RWPE1 (cell line): ENCODE measurements around the gene GAL.

ENCODE experiments used
- CTCF ChIA-PET: fragments of 350-600 bp; sonication (Branson Sonifier 250); formaldehyde crosslinking; extraction: SDS; loops from one replicate; lab custom pipeline; 2021; lab: Yijun Ruan, JAX
- POLR2A ChIA-PET: fragments of 400-600 bp; formaldehyde crosslinking; extraction: SDS; loops from one replicate; lab custom pipeline; 2020; ENCODE audit warnings: antibody characterized with exemption; ENCODE audit not compliant: low non-redundant PET; lab: Yijun Ruan, JAX
- DNase-seq: peaks from one replicate; pipeline ENCODE4 v3.0.0; 2012; ENCODE audit warnings: low spot score
- H3K27ac ChIP-seq: fragments of 450-650 bp; 2 replicates; pipeline ENCODE4 v1.5.1; 2017
- TF ChIP-seq, protein P1 (sequence below): fragments of 450-650 bp; conservative IDR thresholded peaks from 2 replicates; pipeline ENCODE4 v1.5.1; 2017; ENCODE audit warnings: low read depth, mild to moderate bottlenecking

The GAL gene

DNA sequence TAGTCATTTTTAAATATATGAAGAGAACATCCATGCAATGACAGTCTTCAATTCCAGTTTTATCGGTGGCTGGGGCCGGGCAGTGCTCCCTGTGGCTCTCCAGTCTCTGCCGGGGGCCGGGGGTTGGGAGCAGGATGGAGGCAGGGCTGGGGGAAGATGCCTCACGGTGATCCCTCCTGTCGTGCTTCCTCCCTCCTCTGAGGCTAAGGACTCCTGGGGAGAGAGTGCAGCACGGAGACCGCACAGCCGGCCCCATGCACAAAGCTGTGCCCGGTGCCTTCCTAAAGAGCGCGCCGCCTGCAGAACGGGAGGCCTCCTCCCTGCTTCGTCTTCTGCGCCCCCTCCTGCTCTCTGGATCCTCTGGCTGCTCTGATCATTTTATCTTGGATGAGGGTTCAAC is 20.5 kb downstream of the GAL start:
- TF ChIP-seq, protein P1, sequence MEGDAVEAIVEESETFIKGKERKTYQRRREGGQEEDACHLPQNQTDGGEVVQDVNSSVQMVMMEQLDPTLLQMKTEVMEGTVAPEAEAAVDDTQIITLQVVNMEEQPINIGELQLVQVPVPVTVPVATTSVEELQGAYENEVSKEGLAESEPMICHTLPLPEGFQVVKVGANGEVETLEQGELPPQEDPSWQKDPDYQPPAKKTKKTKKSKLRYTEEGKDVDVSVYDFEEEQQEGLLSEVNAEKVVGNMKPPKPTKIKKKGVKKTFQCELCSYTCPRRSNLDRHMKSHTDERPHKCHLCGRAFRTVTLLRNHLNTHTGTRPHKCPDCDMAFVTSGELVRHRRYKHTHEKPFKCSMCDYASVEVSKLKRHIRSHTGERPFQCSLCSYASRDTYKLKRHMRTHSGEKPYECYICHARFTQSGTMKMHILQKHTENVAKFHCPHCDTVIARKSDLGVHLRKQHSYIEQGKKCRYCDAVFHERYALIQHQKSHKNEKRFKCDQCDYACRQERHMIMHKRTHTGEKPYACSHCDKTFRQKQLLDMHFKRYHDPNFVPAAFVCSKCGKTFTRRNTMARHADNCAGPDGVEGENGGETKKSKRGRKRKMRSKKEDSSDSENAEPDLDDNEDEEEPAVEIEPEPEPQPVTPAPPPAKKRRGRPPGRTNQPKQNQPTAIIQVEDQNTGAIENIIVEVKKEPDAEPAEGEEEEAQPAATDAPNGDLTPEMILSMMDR: no peak
- no peak overlapping the region for H3K27ac ChIP-seq
- ChIA-PET CTCF (no interaction called here), POLR2A (no interaction called here)
- DNase-seq: no peak

DNA sequence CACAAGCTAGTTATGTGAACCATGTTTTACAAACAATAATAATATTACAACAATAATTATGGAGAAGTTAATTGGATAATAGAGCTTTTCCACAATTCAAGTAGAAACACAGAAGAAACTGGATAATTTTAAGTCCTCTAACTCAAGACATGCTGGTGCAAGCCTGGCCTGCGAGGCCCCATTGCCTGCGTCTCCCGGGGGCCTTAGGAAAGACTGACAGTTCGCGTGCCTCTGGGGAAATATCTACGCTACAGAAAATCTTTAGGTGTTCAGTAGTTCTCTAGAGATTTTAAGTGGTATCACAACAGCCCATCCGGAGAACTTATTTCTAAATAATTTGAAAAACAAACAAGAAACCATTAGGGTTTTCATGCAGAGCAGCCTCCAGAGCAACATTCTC is 23.2 kb downstream of the GAL start:
- ChIA-PET CTCF (interaction anchor here (0.6 kb wide), 2 partner anchors 68 to 1067 kb away, joined by 3 to 4 read pairs; no protein-coding TSS in a partner anchor), POLR2A (no interaction called here)
- no peak for DNase-seq
- TF ChIP-seq, protein P1: no peak
- H3K27ac ChIP-seq: no peak overlapping the region

DNA sequence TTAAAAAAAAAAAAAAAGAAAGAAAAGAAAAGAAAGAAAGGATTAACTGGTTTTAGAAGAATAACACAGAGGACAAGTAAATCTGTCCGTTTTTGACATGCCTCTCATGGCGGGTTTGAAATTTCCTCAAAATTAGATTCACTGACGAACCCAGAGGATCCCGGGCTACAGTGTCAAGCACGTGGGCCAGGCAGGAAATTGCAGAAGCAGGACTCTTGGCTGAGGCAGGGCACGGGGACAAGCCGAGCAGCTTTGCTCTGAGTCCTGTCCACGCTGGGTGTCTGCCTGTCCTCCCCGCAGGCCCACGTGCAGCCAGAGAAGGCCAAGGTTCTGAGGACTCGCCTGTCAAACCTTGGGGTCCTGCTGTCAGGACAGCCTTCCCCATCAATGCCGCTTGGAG is 24.7 kb downstream of the GAL start:
- TF ChIP-seq, protein P1: no peak
- POLR2A ChIA-PET: no interaction called here
- CTCF ChIA-PET: interaction anchor here (0.6 kb wide), 2 partner anchors 17 to 961 kb away, joined by 3 read pairs; no protein-coding TSS in a partner anchor
- no peak overlapping the region for H3K27ac ChIP-seq
- no peak for DNase-seq

DNA sequence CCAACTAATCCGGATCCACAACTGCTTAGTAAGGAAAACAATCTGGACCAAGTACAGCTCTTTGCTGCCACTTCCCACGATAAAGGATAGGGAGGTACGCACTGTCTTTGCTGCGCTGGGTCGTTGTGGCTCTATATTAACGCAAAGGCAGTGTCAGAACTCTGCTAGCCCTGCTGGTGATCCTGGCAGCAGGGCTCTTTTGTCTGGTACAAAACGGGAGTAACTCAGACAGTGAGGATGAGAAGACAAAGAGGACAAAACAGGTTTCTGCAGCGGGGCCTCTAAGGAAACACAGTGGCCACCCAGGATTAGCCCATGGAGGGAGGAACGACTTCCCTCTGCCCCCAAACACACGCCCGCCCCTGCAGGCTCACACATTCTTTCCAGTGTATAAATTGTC is 26.1 kb downstream of the GAL start:
- TF ChIP-seq, protein P1: no peak
- POLR2A ChIA-PET: no interaction called here
- no peak for DNase-seq
- no peak overlapping the region for H3K27ac ChIP-seq
- CTCF ChIA-PET: no interaction called here

GRCh38 chr11:68711114-68711513 is 26.8 kb downstream of the GAL start:
- no peak for DNase-seq
- CTCF ChIA-PET: interaction anchor here (0.7 kb wide), 1 partner anchor 378 kb away, joined by 3 read pairs; no protein-coding TSS in a partner anchor
- TF ChIP-seq, protein P1: no peak
- POLR2A ChIA-PET: no interaction called here
- H3K27ac ChIP-seq: no peak overlapping the region

DNA sequence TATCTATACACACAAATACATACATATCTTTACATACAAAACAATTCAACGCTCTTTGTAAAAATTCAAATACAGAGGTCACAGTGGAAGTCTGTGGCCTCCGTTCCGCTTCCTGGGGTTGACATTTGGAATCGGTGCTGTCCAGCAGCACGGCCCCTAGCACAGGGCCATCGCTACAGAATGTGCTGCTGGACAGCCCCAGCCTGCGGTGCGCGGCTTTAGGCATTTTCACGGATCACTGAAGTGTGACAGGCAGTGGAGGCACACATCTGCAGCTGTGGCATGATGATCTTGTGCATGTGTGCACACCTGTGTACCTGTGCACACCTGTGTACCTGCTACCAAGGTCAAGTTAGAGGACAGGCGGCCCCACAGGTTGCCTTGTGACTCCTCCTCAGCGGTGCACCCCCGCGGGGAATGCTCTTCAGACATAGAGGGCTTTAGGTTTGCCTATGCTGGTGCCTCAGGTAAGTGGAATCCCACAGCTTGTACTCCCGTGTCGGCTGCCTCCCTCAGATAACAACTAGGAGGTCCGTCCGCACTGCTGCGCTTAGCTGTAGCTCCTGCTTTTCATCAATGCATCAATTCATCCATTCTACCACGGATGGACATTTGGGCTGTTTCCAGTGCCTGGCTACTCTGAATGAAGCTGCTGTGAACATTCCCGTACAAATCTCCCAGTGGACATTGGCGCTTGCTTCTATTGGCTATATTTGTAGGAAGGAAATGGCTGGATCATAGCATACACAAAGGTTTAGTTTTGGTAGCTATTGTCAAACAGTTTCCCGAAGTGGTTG is 29.9 kb downstream of the GAL start:
- TF ChIP-seq, protein P1: no peak
- DNase-seq: no peak
- CTCF ChIA-PET: no interaction called here
- H3K27ac ChIP-seq: no peak overlapping the region
- POLR2A ChIA-PET: no interaction called here
